ENCODE data around the gene TUBB2A.
"Not testable (repeated sequence)": the region's sequence is repeated elsewhere in the genome, so short reads cannot be mapped to it uniquely, and the experiment has no call there.

DNA sequence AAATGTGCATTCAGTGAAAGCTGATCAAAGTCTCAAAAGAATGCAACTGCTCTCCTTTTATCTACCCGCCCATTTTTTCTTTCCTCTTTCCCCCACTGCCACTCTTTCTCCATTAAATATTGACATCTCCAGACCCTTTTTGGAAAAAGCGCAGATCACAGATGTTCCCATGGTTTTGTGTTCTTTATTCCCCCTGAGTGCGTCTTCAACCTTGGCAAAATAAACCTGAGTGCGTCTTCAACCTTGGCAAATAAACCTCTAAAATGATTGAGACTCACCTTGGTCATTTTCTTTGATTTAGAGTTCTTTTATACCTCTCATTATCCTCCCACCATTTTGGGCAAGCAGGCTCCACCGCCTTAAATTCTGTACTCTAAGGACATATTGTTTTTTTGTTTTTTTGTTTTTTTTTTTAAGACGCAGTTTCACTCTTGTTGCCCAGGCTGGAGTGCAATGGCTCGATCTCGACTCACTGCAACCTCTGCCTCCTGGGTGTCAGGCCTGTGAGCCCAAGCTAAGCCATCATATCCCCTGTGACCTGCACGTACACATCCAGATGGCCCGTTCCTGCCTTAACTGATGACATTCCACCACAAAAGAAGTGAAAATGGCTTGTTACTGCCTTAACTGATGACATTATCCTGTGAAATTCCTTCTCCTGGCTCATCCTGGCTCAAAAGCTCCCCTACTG lies 9.3 kb upstream of the TUBB2A start:
- not testable (repeated sequence) for TF ChIP-seq CTCF (IDR thresholded peaks at IDR 0.05); POLR2A (IDR thresholded peaks at IDR 0.05); POLR2AphosphoS5 (IDR thresholded peaks at IDR 0.05; ENCODE audit: insufficient read depth in 1 of 2, low read depth in 1 of 2)
